Panc1 (cell line): ENCODE data around the gene PTPN4. TPM values are rescaled to one million over a fixed set of nuclear protein-coding genes. Genes with fewer than 3 reads are reported as not detected.

Experiments
- ATAC-seq: fragments of 200-7000 bp; cut with Tn5 transposase; 2 replicates; pipeline ENCODE4 v1.9.1; 2020; ENCODE audit warnings: mild to moderate bottlenecking, moderate library complexity
- BruUV-seq: library from RNA; stranded (reverse); fragments of 400-500 nt; replicated peaks from 2 replicates; lab custom pipeline; 2021; lab: Mats Ljungman, UMichigan
- CTCF ChIA-PET: fragments of 300-600 bp; sonication (Branson Sonifier 250); formaldehyde crosslinking; loops from one replicate; lab custom pipeline; 2022; ENCODE audit warnings: antibody characterized with exemption; lab: Charles Lee
- POLR2A ChIA-PET: fragments of 300-600 bp; sonication (Branson Sonifier 250); formaldehyde crosslinking; loops from one replicate; lab custom pipeline; 2022; ENCODE audit warnings: antibody characterized with exemption; lab: Charles Lee
- DNase-seq: peaks from one replicate; pipeline ENCODE4 v3.0.0-alpha.2; 2010; ENCODE audit warnings: low read depth, low spot score
- H3K27ac ChIP-seq: 2 replicates; pipeline ENCODE4 v1.5.1; 2011; ENCODE audit warnings: mild to moderate bottlenecking, low read length, inconsistent platforms
- H3K27me3 ChIP-seq: fragments of 200-500 bp; sonication (Bioruptor generic); 2 replicates; pipeline ENCODE4 v1.6.0; 2014; ENCODE audit warnings: low read length, inconsistent platforms; ENCODE audit not compliant: control insufficient read depth, insufficient read depth
- H3K36me3 ChIP-seq: fragments of 200-500 bp; sonication (Bioruptor generic); 2 replicates; pipeline ENCODE4 v1.5.1; 2014; ENCODE audit warnings: inconsistent platforms, mild to moderate bottlenecking, low read length, moderate library complexity; ENCODE audit not compliant: control insufficient read depth, insufficient read depth
- H3K4me1 ChIP-seq: 2 replicates; pipeline ENCODE4 v1.5.1; 2011; ENCODE audit warnings: inconsistent platforms, mild to moderate bottlenecking, low read length, moderate library complexity; ENCODE audit not compliant: control insufficient read depth, insufficient read depth
- H3K4me3 ChIP-seq, 2 experiments: 2 replicates each; pipeline ENCODE4 v1.5.1; 2011 to 2012; ENCODE audit warnings: low read depth in 2 of 2, low read length in 2 of 2, mild to moderate bottlenecking in 2 of 2, inconsistent platforms in 1 of 2, moderate library complexity in 1 of 2
- H3K9me3 ChIP-seq: fragments of 200-500 bp; sonication (Bioruptor generic); 2 replicates; pipeline ENCODE4 v1.5.1; 2014; ENCODE audit warnings: low read depth, mild to moderate bottlenecking, inconsistent platforms, low read length, moderate library complexity; ENCODE audit not compliant: control insufficient read depth, insufficient read depth
- POLR2AphosphoS5 ChIP-seq: IDR thresholded peaks from 2 replicates; pipeline ENCODE4 v1.6.1; 2012; ENCODE audit warnings: mild to moderate bottlenecking, low read depth, low read length, moderate library complexity
- SIN3A ChIP-seq: IDR thresholded peaks from 2 replicates; pipeline ENCODE4 v1.6.1; 2012; ENCODE audit warnings: low read depth, mild to moderate bottlenecking, low read length, moderate library complexity, borderline replicate concordance; ENCODE audit not compliant: insufficient read depth
- TCF7L2 ChIP-seq: IDR thresholded peaks from 2 replicates; pipeline ENCODE4 v1.6.1; 2011; ENCODE audit warnings: mild to moderate bottlenecking, low read depth, low read length, inconsistent platforms
- in situ Hi-C: cut with HindIII; loops from 2 replicates; pipeline ENCODE4 v1.10.0; 2016; ENCODE audit warnings: low sequenced_read_pairs, low pct_unique_long_range_greater_than_20kb
- intact Hi-C: fragments of 100-400 bp; cut with micrococcal nuclease; formaldehyde crosslinking; loops from one replicate; pipeline ENCODE4 v1.10.0; 2022; ENCODE audit not compliant: unreplicated experiment
- total RNA-seq: library from RNA; stranded (reverse); gene quantifications from one replicate; pipeline ENCODE4 v1.2.1, GENCODE V29; 2021; ENCODE audit not compliant: unreplicated experiment
- TF ChIP-seq, protein P1 (sequence below): fragments of 450-650 bp; IDR thresholded peaks from 2 replicates; pipeline ENCODE4 v1.5.1; 2017; ENCODE audit warnings: mild to moderate bottlenecking
- TF ChIP-seq, protein P2 (sequence below), 2 experiments: IDR thresholded peaks; 2 replicates each; pipeline ENCODE4 v1.6.1; 2011 to 2012; ENCODE audit warnings: low read depth in 2 of 2, control low read depth in 1 of 2, low read length in 1 of 2, mild to moderate bottlenecking in 1 of 2, moderate library complexity in 1 of 2; ENCODE audit not compliant: insufficient read depth in 1 of 2

Gene PTPN4
- total RNA-seq, 1 experiment from 2014 or later, result 45.9 TPM

DNA sequence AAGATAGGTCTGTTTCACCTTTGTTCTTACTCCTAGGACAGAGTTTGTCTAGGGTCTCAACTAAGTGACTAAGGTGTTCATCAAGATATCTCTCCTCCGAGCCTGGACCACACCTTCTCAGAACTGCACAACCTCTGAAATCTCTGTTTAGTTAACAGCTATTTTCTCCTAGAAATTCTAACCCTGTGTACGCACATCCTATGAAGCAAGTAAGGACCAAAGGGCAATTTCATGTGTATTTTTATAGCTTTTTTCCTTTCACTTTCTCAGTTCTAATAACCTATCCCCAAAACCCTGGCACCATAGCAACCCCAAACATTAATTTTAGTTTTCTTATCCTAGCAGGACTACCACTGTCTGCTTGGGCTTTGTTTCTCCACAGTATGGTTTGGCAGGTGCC is 59.1 kb downstream of the PTPN4 start:
- no peaks in the 10 kb centered on the region for H3K36me3 ChIP-seq
- H3K9me3 ChIP-seq, result no peaks in the 10 kb centered on the region
- DNase-seq, result no peak
- H3K27me3 ChIP-seq, result no peaks in the 10 kb centered on the region
- ChIA-PET POLR2A (no interaction called here), CTCF (no interaction called here)
- TF ChIP-seq POLR2AphosphoS5 (no peak), TCF7L2 (no peak)
- TF ChIP-seq, protein P1, sequence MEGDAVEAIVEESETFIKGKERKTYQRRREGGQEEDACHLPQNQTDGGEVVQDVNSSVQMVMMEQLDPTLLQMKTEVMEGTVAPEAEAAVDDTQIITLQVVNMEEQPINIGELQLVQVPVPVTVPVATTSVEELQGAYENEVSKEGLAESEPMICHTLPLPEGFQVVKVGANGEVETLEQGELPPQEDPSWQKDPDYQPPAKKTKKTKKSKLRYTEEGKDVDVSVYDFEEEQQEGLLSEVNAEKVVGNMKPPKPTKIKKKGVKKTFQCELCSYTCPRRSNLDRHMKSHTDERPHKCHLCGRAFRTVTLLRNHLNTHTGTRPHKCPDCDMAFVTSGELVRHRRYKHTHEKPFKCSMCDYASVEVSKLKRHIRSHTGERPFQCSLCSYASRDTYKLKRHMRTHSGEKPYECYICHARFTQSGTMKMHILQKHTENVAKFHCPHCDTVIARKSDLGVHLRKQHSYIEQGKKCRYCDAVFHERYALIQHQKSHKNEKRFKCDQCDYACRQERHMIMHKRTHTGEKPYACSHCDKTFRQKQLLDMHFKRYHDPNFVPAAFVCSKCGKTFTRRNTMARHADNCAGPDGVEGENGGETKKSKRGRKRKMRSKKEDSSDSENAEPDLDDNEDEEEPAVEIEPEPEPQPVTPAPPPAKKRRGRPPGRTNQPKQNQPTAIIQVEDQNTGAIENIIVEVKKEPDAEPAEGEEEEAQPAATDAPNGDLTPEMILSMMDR, result no peak
- no TSS peak for BruUV-seq
- intact Hi-C loops, result no loop called here
- in situ Hi-C loops, result no loop called here
- H3K4me1 ChIP-seq, result 0 out of 2 replicates have a peak, but pooled peaks cover 3% of the 10 kb centered on the region
- no peak overlapping the region for H3K4me3 ChIP-seq
- ATAC-seq, result no peak
- H3K27ac ChIP-seq, result no peak overlapping the region

DNA sequence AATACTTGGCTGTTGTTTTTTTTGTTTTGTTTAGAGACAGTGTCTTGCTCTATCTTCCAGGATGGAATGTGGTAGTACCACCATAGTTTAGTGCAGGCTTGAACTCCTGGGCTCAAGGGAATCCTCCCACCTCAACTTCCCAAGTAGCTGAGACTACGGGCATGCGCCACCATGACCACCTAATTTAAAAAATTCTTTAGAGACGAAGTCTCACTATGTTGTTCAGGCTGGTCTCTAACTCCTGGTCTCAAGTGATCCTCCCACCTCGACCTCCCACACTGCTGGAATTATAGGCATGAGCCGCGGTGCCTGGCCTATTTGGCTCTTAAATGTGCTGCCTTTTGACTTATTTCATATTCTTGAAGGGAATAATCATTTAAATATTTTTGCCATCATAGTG is 60.1 kb downstream of the PTPN4 start:
- H3K36me3 ChIP-seq, result no peaks in the 10 kb centered on the region
- H3K4me3 ChIP-seq, result no peak overlapping the region
- TF ChIP-seq POLR2AphosphoS5, result no peak
- TF ChIP-seq TCF7L2, result no peak
- TF ChIP-seq, protein P1, result no peak
- no peak for TF ChIP-seq SIN3A
- TF ChIP-seq, protein P2, sequence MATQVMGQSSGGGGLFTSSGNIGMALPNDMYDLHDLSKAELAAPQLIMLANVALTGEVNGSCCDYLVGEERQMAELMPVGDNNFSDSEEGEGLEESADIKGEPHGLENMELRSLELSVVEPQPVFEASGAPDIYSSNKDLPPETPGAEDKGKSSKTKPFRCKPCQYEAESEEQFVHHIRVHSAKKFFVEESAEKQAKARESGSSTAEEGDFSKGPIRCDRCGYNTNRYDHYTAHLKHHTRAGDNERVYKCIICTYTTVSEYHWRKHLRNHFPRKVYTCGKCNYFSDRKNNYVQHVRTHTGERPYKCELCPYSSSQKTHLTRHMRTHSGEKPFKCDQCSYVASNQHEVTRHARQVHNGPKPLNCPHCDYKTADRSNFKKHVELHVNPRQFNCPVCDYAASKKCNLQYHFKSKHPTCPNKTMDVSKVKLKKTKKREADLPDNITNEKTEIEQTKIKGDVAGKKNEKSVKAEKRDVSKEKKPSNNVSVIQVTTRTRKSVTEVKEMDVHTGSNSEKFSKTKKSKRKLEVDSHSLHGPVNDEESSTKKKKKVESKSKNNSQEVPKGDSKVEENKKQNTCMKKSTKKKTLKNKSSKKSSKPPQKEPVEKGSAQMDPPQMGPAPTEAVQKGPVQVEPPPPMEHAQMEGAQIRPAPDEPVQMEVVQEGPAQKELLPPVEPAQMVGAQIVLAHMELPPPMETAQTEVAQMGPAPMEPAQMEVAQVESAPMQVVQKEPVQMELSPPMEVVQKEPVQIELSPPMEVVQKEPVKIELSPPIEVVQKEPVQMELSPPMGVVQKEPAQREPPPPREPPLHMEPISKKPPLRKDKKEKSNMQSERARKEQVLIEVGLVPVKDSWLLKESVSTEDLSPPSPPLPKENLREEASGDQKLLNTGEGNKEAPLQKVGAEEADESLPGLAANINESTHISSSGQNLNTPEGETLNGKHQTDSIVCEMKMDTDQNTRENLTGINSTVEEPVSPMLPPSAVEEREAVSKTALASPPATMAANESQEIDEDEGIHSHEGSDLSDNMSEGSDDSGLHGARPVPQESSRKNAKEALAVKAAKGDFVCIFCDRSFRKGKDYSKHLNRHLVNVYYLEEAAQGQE (IDR thresholded peaks at IDR 0.05; ENCODE audit: insufficient read depth in 1 of 2, low read depth in 2 of 2, low read length in 1 of 2), result no peak
- H3K27me3 ChIP-seq, result no peaks in the 10 kb centered on the region
- no peaks in the 10 kb centered on the region for H3K9me3 ChIP-seq
- ATAC-seq (no peak), DNase-seq (no peak)
- no TSS peak for BruUV-seq
- H3K27ac ChIP-seq, result no peak overlapping the region
- in situ Hi-C loops, result no loop called here
- intact Hi-C loops, result loop anchor here (5.0 to 10.0 kb wide), 2 partner anchors 58 to 355 kb away; no protein-coding TSS in a partner anchor
- CTCF ChIA-PET, result no interaction called here
- POLR2A ChIA-PET, result no interaction called here
- 0 out of 2 replicates have a peak, but pooled peaks cover 3% of the 10 kb centered on the region for H3K4me1 ChIP-seq
